ENCODE measurements around the gene KCTD1.

Gene KCTD1

GRCh38 chr18:26425148-26425531, 123.2 kb downstream of the KCTD1 start:
- TF ChIP-seq GABPA (IDR thresholded peaks at IDR 0.05; ENCODE audit: low read depth) (no peak), SPI1 (IDR thresholded peaks at IDR 0.05; ENCODE audit: borderline replicate concordance, low read depth) (no peak), POLR2AphosphoS5 (IDR thresholded peaks at IDR 0.05; ENCODE audit: low read depth) (no peak), REST (IDR thresholded peaks at IDR 0.05; ENCODE audit: insufficient replicate concordance, low read depth) (no peak), CTCF (IDR thresholded peaks at IDR 0.05; ENCODE audit: insufficient read depth, low read length) (no peak)
- no peak for DNase-seq (ENCODE audit: low read depth in 1 of 2, low spot score in 1 of 2)
- Histone ChIP-seq H3K27ac (replicated peaks) (no peak overlapping the region), H3K27me3 (ENCODE audit: insufficient read depth, poor library complexity, severe bottlenecking) (no peaks in the 10 kb centered on the region), H3K4me3 (replicated peaks; ENCODE audit: insufficient read depth, low read length) (no peak overlapping the region)

GRCh38 chr18:26424428-26425147, 123.8 kb downstream of the KCTD1 start:
- no peak overlapping the region for H3K4me3 ChIP-seq (replicated peaks; ENCODE audit: insufficient read depth, low read length)
- no peak for TF ChIP-seq CTCF (IDR thresholded peaks at IDR 0.05; ENCODE audit: insufficient read depth, low read length)
- no peak for TF ChIP-seq GABPA (IDR thresholded peaks at IDR 0.05; ENCODE audit: low read depth)
- TF ChIP-seq POLR2AphosphoS5 (IDR thresholded peaks at IDR 0.05; ENCODE audit: low read depth), result no peak
- no peak for TF ChIP-seq SPI1 (IDR thresholded peaks at IDR 0.05; ENCODE audit: borderline replicate concordance, low read depth)
- TF ChIP-seq REST (IDR thresholded peaks at IDR 0.05; ENCODE audit: insufficient replicate concordance, low read depth), result no peak
- no peaks in the 10 kb centered on the region for H3K27me3 ChIP-seq (ENCODE audit: insufficient read depth, poor library complexity, severe bottlenecking)
- no peak overlapping the region for H3K27ac ChIP-seq (replicated peaks)
- DNase-seq (ENCODE audit: low read depth in 1 of 2, low spot score in 1 of 2), result no peak

- H3K27me3 ChIP-seq (ENCODE audit: insufficient read depth, poor library complexity, severe bottlenecking), result no peaks in the 10 kb centered on the region
- DNase-seq (ENCODE audit: low read depth in 1 of 2, low spot score in 1 of 2), result no peak
- TF ChIP-seq REST (IDR thresholded peaks at IDR 0.05; ENCODE audit: insufficient replicate concordance, low read depth), result no peak
- no peak for TF ChIP-seq SPI1 (IDR thresholded peaks at IDR 0.05; ENCODE audit: borderline replicate concordance, low read depth)
- no peak for TF ChIP-seq POLR2AphosphoS5 (IDR thresholded peaks at IDR 0.05; ENCODE audit: low read depth)
- TF ChIP-seq CTCF (IDR thresholded peaks at IDR 0.05; ENCODE audit: insufficient read depth, low read length), result no peak
- TF ChIP-seq GABPA (IDR thresholded peaks at IDR 0.05; ENCODE audit: low read depth), result no peak
- H3K27ac ChIP-seq (replicated peaks), result no peak overlapping the region
- no peak overlapping the region for H3K4me3 ChIP-seq (replicated peaks; ENCODE audit: insufficient read depth, low read length)
Measured at GRCh38 chr18:26422472-26423162, 125.7 kb downstream of the KCTD1 start.
